Left renal pelvis (tissue), 4 donors: ENCODE data around the gene DUOXA1. TPM values are rescaled to one million over a fixed set of nuclear protein-coding genes. Genes with fewer than 3 reads are reported as not detected.

Experiments used
- DNase-seq, 4 donors: peaks; one replicate each; pipeline ENCODE4 v3.0.0-alpha.2; 2013; ENCODE audit warnings: low read depth in 4 of 4, low spot score in 3 of 4
- polyA plus RNA-seq, 4 donors: library from polyadenylated mRNA; unstranded; fragments of 120-200 nt; gene quantifications; one replicate each; pipeline ENCODE4 v1.2.1, GENCODE V29; 2013; ENCODE audit not compliant: insufficient read length in 4 of 4

DUOXA1 gene
- polyA plus RNA-seq, 4 donors, result 0.10 to 0.66 (median 0.45) TPM

- DNase-seq, result no peak
Observed at GRCh38 chr15:45134046-45134445, 4.4 kb upstream of the DUOXA1 start.

GRCh38 chr15:45133561-45133920 lies 3.9 kb upstream of the DUOXA1 start:
- peak in 2 of 4 donors; percentile 32 to 50 for DNase-seq

GRCh38 chr15:45132844-45133560 lies 3.3 kb upstream of the DUOXA1 start:
- DNase-seq, result no peak

- no peak for DNase-seq
Observed at GRCh38 chr15:45131510-45131909, 1.8 kb upstream of the DUOXA1 start.

- DNase-seq, result no peak
Observed at GRCh38 chr15:45130291-45131000, 767 bp upstream of the DUOXA1 start.

- DNase-seq, result no peak
Observed at GRCh38 chr15:45128971-45129639, 574 bp downstream of the DUOXA1 start.

GRCh38 chr15:45126535-45127158 lies 3.0 kb downstream of the DUOXA1 start:
- DNase-seq, result no peak

GRCh38 chr15:45123397-45123796 lies 6.3 kb downstream of the DUOXA1 start:
- no peak for DNase-seq

GRCh38 chr15:45122719-45123118 lies 7.0 kb downstream of the DUOXA1 start:
- DNase-seq, result no peak

GRCh38 chr15:45121706-45122417 lies 7.8 kb downstream of the DUOXA1 start:
- DNase-seq, result no peak

- DNase-seq, result no peak
Observed at GRCh38 chr15:45121020-45121419, 8.7 kb downstream of the DUOXA1 start.

GRCh38 chr15:45120081-45120972 lies 9.4 kb downstream of the DUOXA1 start:
- no peak for DNase-seq

- DNase-seq, result no peak
Observed at GRCh38 chr15:45118996-45119395, 10.7 kb downstream of the DUOXA1 start.

- DNase-seq, result peak; percentile 81 to 92 (median 84)
Observed at GRCh38 chr15:45118131-45118588, 11.5 kb downstream of the DUOXA1 start.

- DNase-seq, result no peak
Observed at GRCh38 chr15:45117308-45118130, 12.2 kb downstream of the DUOXA1 start.

GRCh38 chr15:45116482-45117307 lies 13.0 kb downstream of the DUOXA1 start:
- DNase-seq, result no peak

GRCh38 chr15:45116006-45116481 lies 13.6 kb downstream of the DUOXA1 start:
- no peak for DNase-seq
